Measurements from ENCODE around the gene TEP1. TPM values are rescaled to one million over a fixed set of nuclear protein-coding genes. Genes with fewer than 3 reads are reported as not detected.

TEP1 gene
- total and polyA plus RNA-seq, 7 experiments from 2014 or later = 0.74 to 56.0 (median 38.9) TPM

GRCh38 chr14:20427231-20428009 is 14.1 kb upstream of the TEP1 start:
- Mint-ChIP-seq H3K36me3 (no peaks in the 10 kb centered on the region), H3K27ac (peak overlapping the region; percentile 44 to 93 (median 81)), H3K27me3 (no peaks in the 10 kb centered on the region), H3K4me3 (peak overlapping the region; percentile 29 to 73 (median 54)), H3K4me1 (peaks cover 17 to 40% (median 27%) of the 10 kb centered on the region in 7 donors), H3K9me3 (no peaks in the 10 kb centered on the region)
- Histone ChIP-seq H3K27me3 (ENCODE audit: control insufficient read depth in 2 of 2, insufficient read depth in 2 of 2, low read length in 2 of 2) (no peaks in the 10 kb centered on the region), H3K4me3 (ENCODE audit: low read length) (no peak overlapping the region), H3K27ac (ENCODE audit: low read depth, low read length) (no peak overlapping the region), H3K36me3 (ENCODE audit: control insufficient read depth in 2 of 3, insufficient read depth in 3 of 3, low read length in 3 of 3) (no peaks in the 10 kb centered on the region), H3K4me1 (ENCODE audit: control insufficient read depth in 2 of 2, insufficient read depth in 2 of 2, low read length in 2 of 2) (peaks cover 0 to 30% of the 10 kb centered on the region in 2 donors), H3K9me3 (ENCODE audit: control insufficient read depth in 2 of 3, low read length in 3 of 3) (no peaks in the 10 kb centered on the region)
- ChIA-PET POLR2A (no interaction called here), CTCF (interaction anchor here (0.7 kb wide), 1 partner anchor 265 kb away, joined by 3 read pairs; no protein-coding TSS in a partner anchor)
- intact Hi-C loops (cut with micrococcal nuclease) = no loop called here
- DNase-seq (no peak), ATAC-seq (peak; percentile 64)

- Histone ChIP-seq H3K36me3 (ENCODE audit: control insufficient read depth in 2 of 3, insufficient read depth in 3 of 3, low read length in 3 of 3) (no peaks in the 10 kb centered on the region), H3K4me3 (ENCODE audit: low read length) (no peak overlapping the region), H3K27me3 (ENCODE audit: control insufficient read depth in 2 of 2, insufficient read depth in 2 of 2, low read length in 2 of 2) (no peaks in the 10 kb centered on the region), H3K9me3 (ENCODE audit: control insufficient read depth in 2 of 3, low read length in 3 of 3) (no peaks in the 10 kb centered on the region), H3K27ac (ENCODE audit: low read depth, low read length) (no peak overlapping the region), H3K4me1 (ENCODE audit: control insufficient read depth in 2 of 2, insufficient read depth in 2 of 2, low read length in 2 of 2) (peaks cover 0 to 27% of the 10 kb centered on the region in 2 donors)
- Mint-ChIP-seq H3K27me3 (no peaks in the 10 kb centered on the region), H3K4me1 (peaks cover 17 to 36% (median 25%) of the 10 kb centered on the region in 7 donors), H3K9me3 (no peaks in the 10 kb centered on the region), H3K36me3 (no peaks in the 10 kb centered on the region), H3K4me3 (no peak overlapping the region), H3K27ac (peak overlapping the region in 1 of 9 donors; percentile 65)
- no peak for ATAC-seq
- intact Hi-C loops (cut with micrococcal nuclease) = no loop called here
- CTCF ChIA-PET = interaction anchor here (0.6 to 1.9 kb wide), 2 partner anchors 9 to 212 kb away, joined by 3 to 6 read pairs; no protein-coding TSS in a partner anchor
- no peak for DNase-seq
- POLR2A ChIA-PET = no interaction called here
Measured at GRCh38 chr14:20424851-20425250, 11.6 kb upstream of the TEP1 start.

DNA sequence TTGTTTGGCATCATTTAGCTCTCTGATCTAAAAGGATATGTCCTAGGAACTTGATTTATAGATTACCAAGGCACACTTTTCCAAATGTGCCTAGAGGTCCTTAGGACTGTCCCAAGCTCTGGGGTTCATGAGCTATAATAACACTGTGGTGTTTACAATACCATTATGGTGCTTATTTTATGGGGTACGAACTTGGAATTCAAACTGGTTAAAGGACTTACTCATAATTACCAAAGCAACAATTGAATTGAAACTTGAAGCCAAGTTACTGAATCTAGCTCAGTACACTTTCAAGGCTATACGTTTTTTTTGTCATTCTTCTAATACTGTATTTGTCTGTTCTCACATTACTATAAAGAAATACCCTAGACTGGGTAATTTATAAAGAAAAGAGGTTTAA is 9.6 kb upstream of the TEP1 start:
- peaks cover 0 to 8% of the 10 kb centered on the region in 2 donors for H3K4me1 ChIP-seq (ENCODE audit: control insufficient read depth in 2 of 2, insufficient read depth in 2 of 2, low read length in 2 of 2)
- Mint-ChIP-seq H3K27me3 (no peaks in the 10 kb centered on the region), H3K9me3 (no peaks in the 10 kb centered on the region), H3K27ac (no peak overlapping the region), H3K4me1 (peaks cover 8 to 17% (median 9%) of the 10 kb centered on the region in 7 donors), H3K36me3 (no peaks in the 10 kb centered on the region), H3K4me3 (no peak overlapping the region)
- intact Hi-C loops (cut with micrococcal nuclease) = no loop called here
- H3K27me3 ChIP-seq (ENCODE audit: control insufficient read depth in 2 of 2, insufficient read depth in 2 of 2, low read length in 2 of 2) = no peaks in the 10 kb centered on the region
- no peak overlapping the region for H3K4me3 ChIP-seq (ENCODE audit: low read length)
- H3K36me3 ChIP-seq (ENCODE audit: control insufficient read depth in 2 of 3, insufficient read depth in 3 of 3, low read length in 3 of 3) = no peaks in the 10 kb centered on the region
- ChIA-PET CTCF (interaction anchor here (0.6 to 1.2 kb wide), 3 partner anchors 10 to 617 kb away, joined by 3 to 5 read pairs (median 3); no protein-coding TSS in a partner anchor), POLR2A (no interaction called here)
- DNase-seq = no peak
- no peak overlapping the region for H3K27ac ChIP-seq (ENCODE audit: low read depth, low read length)
- no peak for ATAC-seq
- no peaks in the 10 kb centered on the region for H3K9me3 ChIP-seq (ENCODE audit: control insufficient read depth in 2 of 3, low read length in 3 of 3)

- no peaks in the 10 kb centered on the region for H3K4me1 ChIP-seq (ENCODE audit: control insufficient read depth in 2 of 2, insufficient read depth in 2 of 2, low read length in 2 of 2)
- Mint-ChIP-seq H3K27me3 (no peaks in the 10 kb centered on the region), H3K27ac (no peak overlapping the region), H3K4me1 (peaks cover 0 to 8% (median under 1%) of the 10 kb centered on the region in 7 donors), H3K36me3 (no peaks in the 10 kb centered on the region), H3K4me3 (no peak overlapping the region), H3K9me3 (no peaks in the 10 kb centered on the region)
- intact Hi-C loops (cut with micrococcal nuclease) = no loop called here
- H3K36me3 ChIP-seq (ENCODE audit: control insufficient read depth in 2 of 3, insufficient read depth in 3 of 3, low read length in 3 of 3) = no peaks in the 10 kb centered on the region
- POLR2A ChIA-PET = interaction anchor here (1.3 to 1.4 kb wide), 2 partner anchors 9 to 189 kb away, joined by 3 read pairs; no protein-coding TSS in a partner anchor
- CTCF ChIA-PET = interaction anchor here (0.7 to 1.1 kb wide), 2 partner anchors 40 to 182 kb away, joined by 3 read pairs; no protein-coding TSS in a partner anchor
- DNase-seq (no peak), ATAC-seq (no peak)
- no peak overlapping the region for H3K4me3 ChIP-seq (ENCODE audit: low read length)
- H3K27me3 ChIP-seq (ENCODE audit: control insufficient read depth in 2 of 2, insufficient read depth in 2 of 2, low read length in 2 of 2) = no peaks in the 10 kb centered on the region
- H3K9me3 ChIP-seq (ENCODE audit: control insufficient read depth in 2 of 3, low read length in 3 of 3) = no peaks in the 10 kb centered on the region
- no peak overlapping the region for H3K27ac ChIP-seq (ENCODE audit: low read depth, low read length)
Measured at GRCh38 chr14:20421267-20421666, 8.0 kb upstream of the TEP1 start.

- Mint-ChIP-seq H3K27me3 (no peaks in the 10 kb centered on the region), H3K9me3 (no peaks in the 10 kb centered on the region), H3K36me3 (no peaks in the 10 kb centered on the region), H3K27ac (no peak overlapping the region), H3K4me3 (no peak overlapping the region), H3K4me1 (peaks cover 7 to 16% (median 10%) of the 10 kb centered on the region in 7 donors)
- intact Hi-C loops (cut with micrococcal nuclease) = no loop called here
- Histone ChIP-seq H3K4me1 (ENCODE audit: control insufficient read depth in 2 of 2, insufficient read depth in 2 of 2, low read length in 2 of 2) (peaks cover under 1 to 8% of the 10 kb centered on the region in 2 donors), H3K9me3 (ENCODE audit: control insufficient read depth in 2 of 3, low read length in 3 of 3) (no peaks in the 10 kb centered on the region), H3K27me3 (ENCODE audit: control insufficient read depth in 2 of 2, insufficient read depth in 2 of 2, low read length in 2 of 2) (no peaks in the 10 kb centered on the region), H3K27ac (ENCODE audit: low read depth, low read length) (no peak overlapping the region), H3K4me3 (ENCODE audit: low read length) (no peak overlapping the region), H3K36me3 (ENCODE audit: control insufficient read depth in 2 of 3, insufficient read depth in 3 of 3, low read length in 3 of 3) (no peaks in the 10 kb centered on the region)
- ATAC-seq (no peak), DNase-seq (no peak)
- CTCF ChIA-PET = no interaction called here
- POLR2A ChIA-PET = no interaction called here
Measured at GRCh38 chr14:20419419-20419818, 6.1 kb upstream of the TEP1 start.

GRCh38 chr14:20418501-20418909 is 5.2 kb upstream of the TEP1 start:
- no peaks in the 10 kb centered on the region for H3K27me3 Mint-ChIP-seq
- no peaks in the 10 kb centered on the region for H3K36me3 Mint-ChIP-seq

More at GRCh38 chr14:20418501-20418909, 5.2 kb upstream of the TEP1 start:
- Histone ChIP-seq H3K27ac (ENCODE audit: low read depth, low read length) (no peak overlapping the region), H3K36me3 (ENCODE audit: control insufficient read depth in 2 of 3, insufficient read depth in 3 of 3, low read length in 3 of 3) (no peaks in the 10 kb centered on the region), H3K27me3 (ENCODE audit: control insufficient read depth in 2 of 2, insufficient read depth in 2 of 2, low read length in 2 of 2) (no peaks in the 10 kb centered on the region), H3K9me3 (ENCODE audit: control insufficient read depth in 2 of 3, low read length in 3 of 3) (no peaks in the 10 kb centered on the region), H3K4me3 (ENCODE audit: low read length) (no peak overlapping the region), H3K4me1 (ENCODE audit: control insufficient read depth in 2 of 2, insufficient read depth in 2 of 2, low read length in 2 of 2) (peaks cover 8 to 14% of the 10 kb centered on the region in 2 donors)
- Mint-ChIP-seq H3K9me3 (no peaks in the 10 kb centered on the region), H3K4me3 (no peak overlapping the region), H3K4me1 (peaks cover 12 to 25% (median 19%) of the 10 kb centered on the region in 7 donors), H3K27ac (no peak overlapping the region)
- ChIA-PET CTCF (no interaction called here), POLR2A (no interaction called here)
- no peak for ATAC-seq
- intact Hi-C loops (cut with micrococcal nuclease) = no loop called here
- no peak for DNase-seq
